GM23338 (cell line): ENCODE measurements around the gene AZU1.

Experiments
- CTCF ChIP-seq, 2 experiments: fragments of 200-600 bp in 1 of 2; sonication (generic) in 1 of 2; conservative IDR thresholded peaks; 2 replicates each; pipeline versions ENCODE4 v1.5.1 to v1.6.1; 2016 to 2017; ENCODE audit warnings: antibody characterized with exemption in 2 of 2, low read depth in 2 of 2, mild to moderate bottlenecking in 2 of 2, moderate library complexity in 1 of 2
- ETS1 ChIP-seq: IDR thresholded peaks from 2 replicates; pipeline ENCODE4 v1.6.1; 2016; ENCODE audit warnings: antibody characterized with exemption
- EZH2 ChIP-seq: fragments of 200-600 bp; sonication (generic); IDR thresholded peaks from one replicate; pipeline ENCODE4 v1.8.0; 2017; ENCODE audit warnings: antibody characterized with exemption, mild to moderate bottlenecking, low read depth; ENCODE audit not compliant: unreplicated experiment
- JUNB ChIP-seq: IDR thresholded peaks from one replicate; pipeline ENCODE4 v1.6.1; 2016; ENCODE audit warnings: antibody characterized with exemption; ENCODE audit not compliant: unreplicated experiment
- POLR2AphosphoS5 ChIP-seq: IDR thresholded peaks from 2 replicates; pipeline ENCODE4 v1.6.1; 2016; ENCODE audit warnings: antibody characterized with exemption, low read depth

- TF ChIP-seq CTCF (conservative IDR thresholded peaks at IDR 0.05; ENCODE audit: low read depth in 2 of 2) (no peak), JUNB (no peak), ETS1 (no peak), POLR2AphosphoS5 (no peak), EZH2 (no peak)
Observed at GRCh38 chr19:855142-855541, 27.5 kb downstream of the AZU1 start.
